Liver (tissue), 9 donors: Measurements from ENCODE around the gene UBXN6. TPM values are rescaled to one million over a fixed set of nuclear protein-coding genes. Genes with fewer than 3 reads are reported as not detected.

ENCODE experiments used
- DNase-seq: peaks from one replicate; pipeline ENCODE4 v3.0.0-alpha.2; 2017; ENCODE audit warnings: low spot score
- H3K27ac ChIP-seq, 2 donors: one replicate each; pipeline ENCODE4 v1.7.0; 2013; ENCODE audit warnings: inconsistent platforms in 2 of 2, low read length in 2 of 2, control low read depth in 1 of 2, low read depth in 1 of 2, mild to moderate bottlenecking in 1 of 2
- H3K27me3 ChIP-seq, 4 donors: one replicate each; pipeline versions ENCODE4 v1.6.1 to v1.7.0; 2013; ENCODE audit warnings: low read length in 3 of 4, inconsistent platforms in 1 of 4, mild to moderate bottlenecking in 1 of 4, moderate library complexity in 1 of 4; ENCODE audit not compliant: control insufficient read depth in 4 of 4, insufficient read depth in 4 of 4
- H3K36me3 ChIP-seq, 4 donors: one replicate each; pipeline versions ENCODE4 v1.6.1 to v1.7.0; 2013; ENCODE audit warnings: low read length in 3 of 4, mild to moderate bottlenecking in 3 of 4, low read depth in 1 of 4, moderate library complexity in 1 of 4; ENCODE audit not compliant: control insufficient read depth in 4 of 4, insufficient read depth in 3 of 4
- H3K4me1 ChIP-seq, 4 donors: one replicate each; pipeline versions ENCODE4 v1.6.1 to v1.7.0; 2013; ENCODE audit warnings: low read length in 3 of 4, mild to moderate bottlenecking in 3 of 4, moderate library complexity in 1 of 4; ENCODE audit not compliant: control insufficient read depth in 4 of 4, insufficient read depth in 4 of 4
- H3K4me3 ChIP-seq, 3 donors: one replicate each; pipeline versions ENCODE4 v1.6.1 to v1.7.0; 2013; ENCODE audit warnings: low read length in 3 of 3, control low read depth in 1 of 3, low read depth in 1 of 3, mild to moderate bottlenecking in 1 of 3
- H3K9ac ChIP-seq, 2 donors: one replicate each; pipeline ENCODE4 v1.7.0; 2013; ENCODE audit warnings: low read length in 2 of 2, mild to moderate bottlenecking in 2 of 2, moderate library complexity in 2 of 2, control low read depth in 1 of 2, low read depth in 1 of 2
- H3K9me3 ChIP-seq, 4 donors: one replicate each; pipeline versions ENCODE4 v1.6.1 to v1.7.0; 2013; ENCODE audit warnings: low read length in 3 of 4; ENCODE audit not compliant: control insufficient read depth in 4 of 4
- EGR1 ChIP-seq, 2 donors: IDR thresholded peaks; 2 replicates each; pipeline ENCODE4 v1.6.1; 2016 to 2018; ENCODE audit warnings: antibody characterized with exemption in 2 of 2, low read depth in 2 of 2
- FOXA1 ChIP-seq: IDR thresholded peaks from 2 replicates; pipeline ENCODE4 v1.6.1; 2016; ENCODE audit warnings: antibody characterized with exemption
- FOXA2 ChIP-seq: IDR thresholded peaks from 2 replicates; pipeline ENCODE4 v1.6.1; 2016; ENCODE audit warnings: antibody characterized with exemption
- GABPA ChIP-seq, 2 donors: IDR thresholded peaks in 1 of 2; conservative IDR thresholded peaks in 1 of 2; 2 replicates each; pipeline ENCODE4 v1.6.1; 2016; ENCODE audit warnings: antibody characterized with exemption in 2 of 2, mild to moderate bottlenecking in 1 of 2, moderate library complexity in 1 of 2
- HNF4A ChIP-seq, 2 donors: conservative IDR thresholded peaks; 2 replicates each; pipeline ENCODE4 v1.6.1; 2016; ENCODE audit warnings: antibody characterized with exemption in 2 of 2, mild to moderate bottlenecking in 2 of 2
- HNF4G ChIP-seq: IDR thresholded peaks from 2 replicates; pipeline ENCODE4 v1.6.1; 2016; ENCODE audit warnings: antibody characterized with exemption
- NR2F2 ChIP-seq: IDR thresholded peaks from 2 replicates; pipeline ENCODE4 v1.6.1; 2016; ENCODE audit warnings: antibody characterized with exemption
- RAD21 ChIP-seq, 2 donors: IDR thresholded peaks; 2 replicates each; pipeline ENCODE4 v1.6.1; 2016; ENCODE audit warnings: antibody characterized with exemption in 2 of 2, mild to moderate bottlenecking in 2 of 2
- REST ChIP-seq: IDR thresholded peaks from 2 replicates; pipeline ENCODE4 v1.6.1; 2016; ENCODE audit warnings: antibody characterized with exemption, mild to moderate bottlenecking
- RXRA ChIP-seq, 2 donors: IDR thresholded peaks; 2 replicates each; pipeline ENCODE4 v1.6.1; 2017 to 2018; ENCODE audit warnings: antibody characterized with exemption in 2 of 2, mild to moderate bottlenecking in 1 of 2
- SP1 ChIP-seq: IDR thresholded peaks from 2 replicates; pipeline ENCODE4 v1.6.1; 2018; ENCODE audit warnings: antibody characterized with exemption, mild to moderate bottlenecking
- TAF1 ChIP-seq: conservative IDR thresholded peaks from 2 replicates; pipeline ENCODE4 v1.6.1; 2016; ENCODE audit warnings: antibody characterized with exemption, mild to moderate bottlenecking
- YY1 ChIP-seq: IDR thresholded peaks from 2 replicates; pipeline ENCODE4 v1.6.1; 2016; ENCODE audit warnings: antibody characterized with exemption, mild to moderate bottlenecking
- ZBTB33 ChIP-seq: IDR thresholded peaks from 2 replicates; pipeline ENCODE4 v1.6.1; 2016; ENCODE audit warnings: antibody characterized with exemption
- WGBS: extraction: QIAGEN DNeasy Blood & Tissue Kit; methylation state at CpG from one replicate; pipeline ENCODE4 v1.1.7; 2013; 5-methylcytosine and 5-hydroxymethylcytosine counted together
- polyA plus RNA-seq, 2 donors: library from polyadenylated mRNA; stranded (reverse) in 1 of 2; unstranded in 1 of 2; fragments of 200-250 nt in 1 of 2; fragments of >200 nt in 1 of 2; fragmentation: Nextera tagmentation in 1 of 2; extraction: Ambion mirVana in 1 of 2; gene quantifications; one replicate each; pipeline versions ENCODE4 v1.2.1 to v1.2.3, GENCODE V29; 2013 to 2015
- total RNA-seq, 2 donors: library from RNA; depleted of rRNA; stranded (reverse); fragments of >200 nt; gene quantifications; one replicate each; pipeline ENCODE4 v1.2.3, GENCODE V29; 2014
- TF ChIP-seq, protein P1 (sequence below): IDR thresholded peaks from 2 replicates; pipeline ENCODE4 v1.6.1; 2016; ENCODE audit warnings: antibody characterized with exemption
- TF ChIP-seq, protein P2 (sequence below): IDR thresholded peaks from 2 replicates; pipeline ENCODE4 v1.6.1; 2016; ENCODE audit warnings: antibody characterized with exemption
- TF ChIP-seq, protein P3 (sequence below): fragments of 150-350 bp; IDR thresholded peaks from 2 replicates; pipeline ENCODE4 v1.5.1; 2017; ENCODE audit warnings: improper control_type of control experiment, low read depth, low read length; ENCODE audit not compliant: missing input control
- donor health status: healthy.
- donor health status: healthy.
- donor health status: healthy.
- donor health status: healthy.
- donor health status: healthy.

The UBXN6 gene
- total and polyA plus RNA-seq, 4 donors = 33.0 to 92.3 (median 54.0) TPM

- DNase-seq = no peak
- Histone ChIP-seq H3K4me3 (no peak overlapping the region), H3K9ac (no peak overlapping the region), H3K27ac (no peak overlapping the region), H3K36me3 (peaks cover 11 to 38% (median 18%) of the 10 kb centered on the region in 4 donors), H3K27me3 (no peaks in the 10 kb centered on the region), H3K4me1 (peaks cover 0 to 16% (median 2%) of the 10 kb centered on the region in 4 donors), H3K9me3 (no peaks in the 10 kb centered on the region)
- WGBS = 91% methylated on average over 15 of the region's 15 CpGs
- TF ChIP-seq, protein P1, sequence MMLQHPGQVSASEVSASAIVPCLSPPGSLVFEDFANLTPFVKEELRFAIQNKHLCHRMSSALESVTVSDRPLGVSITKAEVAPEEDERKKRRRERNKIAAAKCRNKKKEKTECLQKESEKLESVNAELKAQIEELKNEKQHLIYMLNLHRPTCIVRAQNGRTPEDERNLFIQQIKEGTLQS = no peak
- TF ChIP-seq FOXA1 (no peak), RAD21 (IDR thresholded peaks at IDR 0.05) (no peak), REST (no peak), HNF4A (conservative IDR thresholded peaks at IDR 0.05) (no peak), SP1 (no peak)
Measured at GRCh38 chr19:4443188-4443587, 14.4 kb downstream of the UBXN6 start.

GRCh38 chr19:4442819-4443146 is 14.8 kb downstream of the UBXN6 start:
- Histone ChIP-seq H3K9ac (no peak overlapping the region), H3K4me3 (no peak overlapping the region), H3K4me1 (peaks cover 0 to 13% (median 2%) of the 10 kb centered on the region in 4 donors), H3K36me3 (peaks cover 11 to 35% (median 15%) of the 10 kb centered on the region in 4 donors), H3K27me3 (no peaks in the 10 kb centered on the region), H3K27ac (no peak overlapping the region), H3K9me3 (no peaks in the 10 kb centered on the region)
- TF ChIP-seq RAD21 (IDR thresholded peaks at IDR 0.05) = no peak
- no peak for TF ChIP-seq GABPA (IDR thresholded peaks at IDR 0.05 in 1 of 2, conservative IDR thresholded peaks at IDR 0.05 in 1 of 2)
- TF ChIP-seq SP1 = no peak
- TF ChIP-seq YY1 = no peak
- TF ChIP-seq, protein P2, sequence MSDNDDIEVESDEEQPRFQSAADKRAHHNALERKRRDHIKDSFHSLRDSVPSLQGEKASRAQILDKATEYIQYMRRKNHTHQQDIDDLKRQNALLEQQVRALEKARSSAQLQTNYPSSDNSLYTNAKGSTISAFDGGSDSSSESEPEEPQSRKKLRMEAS = no peak
- TF ChIP-seq RXRA (IDR thresholded peaks at IDR 0.05) = no peak
- TF ChIP-seq, protein P1 = no peak
- TF ChIP-seq TAF1 = no peak
- no peak for TF ChIP-seq FOXA2
- TF ChIP-seq, protein P3, sequence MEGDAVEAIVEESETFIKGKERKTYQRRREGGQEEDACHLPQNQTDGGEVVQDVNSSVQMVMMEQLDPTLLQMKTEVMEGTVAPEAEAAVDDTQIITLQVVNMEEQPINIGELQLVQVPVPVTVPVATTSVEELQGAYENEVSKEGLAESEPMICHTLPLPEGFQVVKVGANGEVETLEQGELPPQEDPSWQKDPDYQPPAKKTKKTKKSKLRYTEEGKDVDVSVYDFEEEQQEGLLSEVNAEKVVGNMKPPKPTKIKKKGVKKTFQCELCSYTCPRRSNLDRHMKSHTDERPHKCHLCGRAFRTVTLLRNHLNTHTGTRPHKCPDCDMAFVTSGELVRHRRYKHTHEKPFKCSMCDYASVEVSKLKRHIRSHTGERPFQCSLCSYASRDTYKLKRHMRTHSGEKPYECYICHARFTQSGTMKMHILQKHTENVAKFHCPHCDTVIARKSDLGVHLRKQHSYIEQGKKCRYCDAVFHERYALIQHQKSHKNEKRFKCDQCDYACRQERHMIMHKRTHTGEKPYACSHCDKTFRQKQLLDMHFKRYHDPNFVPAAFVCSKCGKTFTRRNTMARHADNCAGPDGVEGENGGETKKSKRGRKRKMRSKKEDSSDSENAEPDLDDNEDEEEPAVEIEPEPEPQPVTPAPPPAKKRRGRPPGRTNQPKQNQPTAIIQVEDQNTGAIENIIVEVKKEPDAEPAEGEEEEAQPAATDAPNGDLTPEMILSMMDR = no peak
- TF ChIP-seq ZBTB33 = no peak
- no peak for TF ChIP-seq HNF4A (conservative IDR thresholded peaks at IDR 0.05)
- no peak for TF ChIP-seq REST
- no peak for TF ChIP-seq HNF4G
- TF ChIP-seq NR2F2 = no peak
- TF ChIP-seq FOXA1 = no peak
- no peak for TF ChIP-seq EGR1 (IDR thresholded peaks at IDR 0.05; ENCODE audit: low read depth in 2 of 2)
- WGBS = 86% methylated on average over 10 of the region's 10 CpGs
- DNase-seq = no peak
